DND-41 (cell line): ENCODE results near the gene TTLL7.

Source experiments
- ATAC-seq: fragments of 200-7000 bp; cut with Tn5 transposase; 3 replicates; pipeline ENCODE4 v1.9.1; 2021; ENCODE audit warnings: low read depth; ENCODE audit not compliant: insufficient read depth
- DNase-seq: peaks from one replicate; pipeline ENCODE4 v3.0.0-alpha.2; 2020
- H2AFZ ChIP-seq: 2 replicates; pipeline ENCODE4 v1.6.0; 2012; ENCODE audit warnings: low read depth, low read length
- H3K27ac ChIP-seq: 2 replicates; pipeline ENCODE4 v1.5.1; 2012; ENCODE audit warnings: low read length, inconsistent platforms
- H3K27me3 ChIP-seq: fragments of 200-600 bp; sonication (generic); 2 replicates; pipeline ENCODE4 v1.6.0; 2012; ENCODE audit warnings: low read length, mild to moderate bottlenecking, inconsistent platforms; ENCODE audit not compliant: insufficient read depth, poor library complexity
- H3K36me3 ChIP-seq: 2 replicates; pipeline ENCODE4 v1.5.1; 2012; ENCODE audit warnings: low read length, inconsistent platforms; ENCODE audit not compliant: insufficient read depth
- H3K4me1 ChIP-seq: 2 replicates; pipeline ENCODE4 v1.5.1; 2012; ENCODE audit warnings: mild to moderate bottlenecking, low read length; ENCODE audit not compliant: insufficient read depth
- H3K4me2 ChIP-seq: 2 replicates; pipeline ENCODE4 v1.6.0; 2012; ENCODE audit warnings: mild to moderate bottlenecking, moderate library complexity, low read length, inconsistent platforms; ENCODE audit not compliant: insufficient read depth
- H3K4me3 ChIP-seq, 2 experiments: fragments of 200-600 bp in 1 of 2; shearing (Covaris generic) in 1 of 2; 2 replicates each; pipeline ENCODE4 v1.5.1; 2012 to 2016; ENCODE audit warnings: inconsistent platforms in 2 of 2, low read length in 2 of 2, mild to moderate bottlenecking in 2 of 2, low read depth in 1 of 2, moderate library complexity in 1 of 2
- H3K79me2 ChIP-seq: 2 replicates; pipeline ENCODE4 v1.6.0; 2012; ENCODE audit warnings: low read length, inconsistent platforms; ENCODE audit not compliant: insufficient read depth
- H3K9ac ChIP-seq: 2 replicates; pipeline ENCODE4 v1.6.0; 2012; ENCODE audit warnings: low read depth, mild to moderate bottlenecking, inconsistent platforms, low read length, moderate library complexity
- H3K9me3 ChIP-seq: 2 replicates; pipeline ENCODE4 v1.5.1; 2012; ENCODE audit warnings: low read length, moderate library complexity, mild to moderate bottlenecking, inconsistent platforms; ENCODE audit not compliant: insufficient read depth, severe bottlenecking
- H4K20me1 ChIP-seq: 2 replicates; pipeline ENCODE4 v1.6.0; 2012; ENCODE audit warnings: low read length; ENCODE audit not compliant: insufficient read depth
- EZH2 ChIP-seq: IDR thresholded peaks from 3 replicates; pipeline ENCODE4 v1.6.1; 2012; ENCODE audit warnings: borderline replicate concordance, low read depth, mild to moderate bottlenecking, moderate library complexity, low read length, inconsistent platforms; ENCODE audit not compliant: severe bottlenecking
- TF ChIP-seq, protein P1 (sequence below): IDR thresholded peaks from 2 replicates; pipeline ENCODE4 v1.5.1; 2012; ENCODE audit warnings: borderline replicate concordance, low read length, moderate library complexity, mild to moderate bottlenecking; ENCODE audit not compliant: poor library complexity, severe bottlenecking; ENCODE audit errors: extremely low read depth

Gene TTLL7

DNA sequence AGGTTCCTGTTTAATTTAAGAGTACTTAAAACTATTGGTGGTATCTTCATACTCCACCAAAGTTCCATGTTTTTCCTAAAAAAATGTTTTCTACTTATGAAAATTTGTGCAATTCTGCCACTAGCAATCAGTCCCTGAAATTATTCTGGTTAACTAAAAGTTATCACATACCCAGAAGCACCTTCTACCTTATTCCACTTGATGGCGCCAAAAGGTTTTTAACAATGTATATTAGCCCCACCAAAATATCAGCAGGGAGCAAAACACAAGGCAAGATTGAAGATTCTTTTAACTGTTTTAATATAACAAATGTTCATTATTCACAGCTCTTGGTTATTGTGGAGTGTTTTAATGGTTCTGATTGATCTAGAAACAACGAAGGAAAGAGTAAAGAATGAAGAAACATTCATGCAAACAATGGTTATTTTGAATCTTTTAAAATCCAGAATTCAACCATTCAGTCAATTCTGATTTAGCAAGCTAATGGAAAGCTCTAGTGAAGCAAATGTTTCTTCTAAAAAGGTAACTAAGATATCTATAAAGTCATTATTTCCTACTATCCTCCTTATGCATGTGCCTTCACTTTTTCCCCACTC is 67.2 kb downstream of the TTLL7 start:
- no peak overlapping the region for H3K4me3 ChIP-seq
- no peaks in the 10 kb centered on the region for H3K36me3 ChIP-seq
- H4K20me1 ChIP-seq, result no peaks in the 10 kb centered on the region
- H2AFZ ChIP-seq, result no peak overlapping the region
- H3K4me2 ChIP-seq, result no peak overlapping the region
- no peaks in the 10 kb centered on the region for H3K27me3 ChIP-seq
- DNase-seq (peak; percentile 30), ATAC-seq (peak; percentile 89)
- no peak overlapping the region for H3K27ac ChIP-seq
- TF ChIP-seq, protein P1, sequence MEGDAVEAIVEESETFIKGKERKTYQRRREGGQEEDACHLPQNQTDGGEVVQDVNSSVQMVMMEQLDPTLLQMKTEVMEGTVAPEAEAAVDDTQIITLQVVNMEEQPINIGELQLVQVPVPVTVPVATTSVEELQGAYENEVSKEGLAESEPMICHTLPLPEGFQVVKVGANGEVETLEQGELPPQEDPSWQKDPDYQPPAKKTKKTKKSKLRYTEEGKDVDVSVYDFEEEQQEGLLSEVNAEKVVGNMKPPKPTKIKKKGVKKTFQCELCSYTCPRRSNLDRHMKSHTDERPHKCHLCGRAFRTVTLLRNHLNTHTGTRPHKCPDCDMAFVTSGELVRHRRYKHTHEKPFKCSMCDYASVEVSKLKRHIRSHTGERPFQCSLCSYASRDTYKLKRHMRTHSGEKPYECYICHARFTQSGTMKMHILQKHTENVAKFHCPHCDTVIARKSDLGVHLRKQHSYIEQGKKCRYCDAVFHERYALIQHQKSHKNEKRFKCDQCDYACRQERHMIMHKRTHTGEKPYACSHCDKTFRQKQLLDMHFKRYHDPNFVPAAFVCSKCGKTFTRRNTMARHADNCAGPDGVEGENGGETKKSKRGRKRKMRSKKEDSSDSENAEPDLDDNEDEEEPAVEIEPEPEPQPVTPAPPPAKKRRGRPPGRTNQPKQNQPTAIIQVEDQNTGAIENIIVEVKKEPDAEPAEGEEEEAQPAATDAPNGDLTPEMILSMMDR, result peak; percentile 77
- no peak for TF ChIP-seq EZH2
- no peak overlapping the region for H3K9ac ChIP-seq
- H3K79me2 ChIP-seq, result no peaks in the 10 kb centered on the region
- no peaks in the 10 kb centered on the region for H3K4me1 ChIP-seq
- no peaks in the 10 kb centered on the region for H3K9me3 ChIP-seq

- no peak for ATAC-seq
- Histone ChIP-seq H3K27ac (no peak overlapping the region), H4K20me1 (no peaks in the 10 kb centered on the region), H3K27me3 (peaks cover 3% of the 10 kb centered on the region), H3K79me2 (no peaks in the 10 kb centered on the region), H3K9me3 (no peaks in the 10 kb centered on the region), H3K4me1 (no peaks in the 10 kb centered on the region), H2AFZ (no peak overlapping the region), H3K36me3 (no peaks in the 10 kb centered on the region), H3K4me3 (no peak overlapping the region), H3K9ac (no peak overlapping the region), H3K4me2 (no peak overlapping the region)
- no peak for TF ChIP-seq EZH2
- TF ChIP-seq, protein P1, result no peak
- DNase-seq, result no peak
Observed at GRCh38 chr1:83929184-83929583, 69.7 kb downstream of the TTLL7 start.

GRCh38 chr1:83928396-83928795 is 70.5 kb downstream of the TTLL7 start:
- H3K4me3 ChIP-seq, result no peak overlapping the region
- ATAC-seq (no peak), DNase-seq (no peak)
- TF ChIP-seq, protein P1, result no peak
- no peak for TF ChIP-seq EZH2
- no peaks in the 10 kb centered on the region for H4K20me1 ChIP-seq
- no peaks in the 10 kb centered on the region for H3K36me3 ChIP-seq
- H3K4me1 ChIP-seq, result no peaks in the 10 kb centered on the region
- no peak overlapping the region for H3K9ac ChIP-seq
- H3K79me2 ChIP-seq, result no peaks in the 10 kb centered on the region
- H3K9me3 ChIP-seq, result no peaks in the 10 kb centered on the region
- no peak overlapping the region for H2AFZ ChIP-seq
- H3K4me2 ChIP-seq, result no peak overlapping the region
- H3K27me3 ChIP-seq, result peaks cover 3% of the 10 kb centered on the region
- H3K27ac ChIP-seq, result no peak overlapping the region
